ENCODE data around the gene UTP18.
"Not testable (repeated sequence)": the region's sequence is repeated elsewhere in the genome, so short reads cannot be mapped to it uniquely, and the experiment has no call there.

Gene UTP18

GRCh38 chr17:51260237-51261023 is at the start of gene UTP18:
Gene UTP18, plus strand, starts transcription at chr17:51260546. Its CDS starts 39 bp downstream, at chr17:51260585.
- DNase-seq (ENCODE audit: low read depth in 1 of 2, low spot score in 1 of 2), result peak; percentile 90 to 95

- DNase-seq (ENCODE audit: low read depth in 1 of 2, low spot score in 1 of 2), result no peak
These were observed 45.4 kb upstream of the UTP18 start for GRCh38 chr17:51214920-51215319.

- no peak for DNase-seq (ENCODE audit: low read depth in 1 of 2, low spot score in 1 of 2)
These were observed 42.4 kb upstream of the UTP18 start for GRCh38 chr17:51217946-51218345.

- no peak for DNase-seq (ENCODE audit: low read depth in 1 of 2, low spot score in 1 of 2)
These were observed 39.0 kb upstream of the UTP18 start for GRCh38 chr17:51221322-51221721.

GRCh38 chr17:51224402-51225262 is 35.7 kb upstream of the UTP18 start:
- DNase-seq (ENCODE audit: low read depth in 1 of 2, low spot score in 1 of 2), result no peak

GRCh38 chr17:51225523-51225922 is 34.8 kb upstream of the UTP18 start:
- not testable (repeated sequence) for DNase-seq (ENCODE audit: low read depth in 1 of 2, low spot score in 1 of 2)

- no peak for DNase-seq (ENCODE audit: low read depth in 1 of 2, low spot score in 1 of 2)
These were observed 32.2 kb upstream of the UTP18 start for GRCh38 chr17:51228161-51228560.

GRCh38 chr17:51229889-51230288 is 30.5 kb upstream of the UTP18 start:
- DNase-seq (ENCODE audit: low read depth in 1 of 2, low spot score in 1 of 2), result no peak

GRCh38 chr17:51230306-51230705 is 30.0 kb upstream of the UTP18 start:
- DNase-seq (ENCODE audit: low read depth in 1 of 2, low spot score in 1 of 2), result no peak

GRCh38 chr17:51231999-51232398 is 28.3 kb upstream of the UTP18 start:
- DNase-seq (ENCODE audit: low read depth in 1 of 2, low spot score in 1 of 2), result no peak

- DNase-seq (ENCODE audit: low read depth in 1 of 2, low spot score in 1 of 2), result no peak
These were observed 26.2 kb upstream of the UTP18 start for GRCh38 chr17:51234162-51234561.

GRCh38 chr17:51238255-51238887 is 22.0 kb upstream of the UTP18 start:
- DNase-seq (ENCODE audit: low read depth in 1 of 2, low spot score in 1 of 2), result no peak

GRCh38 chr17:51240275-51240674 is 20.1 kb upstream of the UTP18 start:
- DNase-seq (ENCODE audit: low read depth in 1 of 2, low spot score in 1 of 2), result no peak

GRCh38 chr17:51244041-51244440 is 16.3 kb upstream of the UTP18 start:
- DNase-seq (ENCODE audit: low read depth in 1 of 2, low spot score in 1 of 2), result no peak

- DNase-seq (ENCODE audit: low read depth in 1 of 2, low spot score in 1 of 2), result no peak
These were observed 14.8 kb upstream of the UTP18 start for GRCh38 chr17:51245535-51245934.

- DNase-seq (ENCODE audit: low read depth in 1 of 2, low spot score in 1 of 2), result no peak
These were observed 10.0 kb upstream of the UTP18 start for GRCh38 chr17:51250314-51250840.

- DNase-seq (ENCODE audit: low read depth in 1 of 2, low spot score in 1 of 2), result no peak
These were observed 9.3 kb upstream of the UTP18 start for GRCh38 chr17:51251010-51251409.

- DNase-seq (ENCODE audit: low read depth in 1 of 2, low spot score in 1 of 2), result no peak
These were observed 4.7 kb upstream of the UTP18 start for GRCh38 chr17:51255673-51256072.

GRCh38 chr17:51256101-51256500 is 4.2 kb upstream of the UTP18 start:
- DNase-seq (ENCODE audit: low read depth in 1 of 2, low spot score in 1 of 2), result no peak

GRCh38 chr17:51257150-51258081 is 2.9 kb upstream of the UTP18 start:
- no peak for DNase-seq (ENCODE audit: low read depth in 1 of 2, low spot score in 1 of 2)
